ENCODE measurements around the gene LRRN3.

The LRRN3 gene

GRCh38 chr7:111146136-111146535 lies 55.2 kb downstream of the LRRN3 start:
- Mint-ChIP-seq H3K27ac (no peak overlapping the region), H3K4me1 (no peaks in the 10 kb centered on the region), H3K9me3 (no peaks in the 10 kb centered on the region), H3K36me3 (ENCODE audit: low read depth) (no peaks in the 10 kb centered on the region), H3K4me3 (no peak overlapping the region), H3K27me3 (ENCODE audit: low read depth) (no peaks in the 10 kb centered on the region)
- TF ChIP-seq, protein P1, sequence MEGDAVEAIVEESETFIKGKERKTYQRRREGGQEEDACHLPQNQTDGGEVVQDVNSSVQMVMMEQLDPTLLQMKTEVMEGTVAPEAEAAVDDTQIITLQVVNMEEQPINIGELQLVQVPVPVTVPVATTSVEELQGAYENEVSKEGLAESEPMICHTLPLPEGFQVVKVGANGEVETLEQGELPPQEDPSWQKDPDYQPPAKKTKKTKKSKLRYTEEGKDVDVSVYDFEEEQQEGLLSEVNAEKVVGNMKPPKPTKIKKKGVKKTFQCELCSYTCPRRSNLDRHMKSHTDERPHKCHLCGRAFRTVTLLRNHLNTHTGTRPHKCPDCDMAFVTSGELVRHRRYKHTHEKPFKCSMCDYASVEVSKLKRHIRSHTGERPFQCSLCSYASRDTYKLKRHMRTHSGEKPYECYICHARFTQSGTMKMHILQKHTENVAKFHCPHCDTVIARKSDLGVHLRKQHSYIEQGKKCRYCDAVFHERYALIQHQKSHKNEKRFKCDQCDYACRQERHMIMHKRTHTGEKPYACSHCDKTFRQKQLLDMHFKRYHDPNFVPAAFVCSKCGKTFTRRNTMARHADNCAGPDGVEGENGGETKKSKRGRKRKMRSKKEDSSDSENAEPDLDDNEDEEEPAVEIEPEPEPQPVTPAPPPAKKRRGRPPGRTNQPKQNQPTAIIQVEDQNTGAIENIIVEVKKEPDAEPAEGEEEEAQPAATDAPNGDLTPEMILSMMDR (IDR thresholded peaks at IDR 0.05; ENCODE audit: unreplicated experiment in 3 of 3): no peak

GRCh38 chr7:111147708-111148533 lies 57.0 kb downstream of the LRRN3 start:
- Mint-ChIP-seq H3K9me3 (no peaks in the 10 kb centered on the region), H3K27me3 (ENCODE audit: low read depth) (no peaks in the 10 kb centered on the region), H3K4me1 (no peaks in the 10 kb centered on the region), H3K27ac (no peak overlapping the region), H3K36me3 (ENCODE audit: low read depth) (no peaks in the 10 kb centered on the region), H3K4me3 (no peak overlapping the region)
- TF ChIP-seq, protein P1 (IDR thresholded peaks at IDR 0.05; ENCODE audit: unreplicated experiment in 3 of 3): no peak

GRCh38 chr7:111150709-111151108 lies 59.8 kb downstream of the LRRN3 start:
- Mint-ChIP-seq H3K27me3 (ENCODE audit: low read depth) (no peaks in the 10 kb centered on the region), H3K4me3 (no peak overlapping the region), H3K4me1 (no peaks in the 10 kb centered on the region), H3K9me3 (no peaks in the 10 kb centered on the region), H3K27ac (no peak overlapping the region), H3K36me3 (ENCODE audit: low read depth) (no peaks in the 10 kb centered on the region)
- TF ChIP-seq, protein P1 (IDR thresholded peaks at IDR 0.05; ENCODE audit: unreplicated experiment in 3 of 3): no peak

- H3K27ac Mint-ChIP-seq: no peak overlapping the region
- H3K27me3 Mint-ChIP-seq (ENCODE audit: low read depth): no peaks in the 10 kb centered on the region
- TF ChIP-seq, protein P1 (IDR thresholded peaks at IDR 0.05; ENCODE audit: unreplicated experiment in 3 of 3): no peak
- no peak overlapping the region for H3K4me3 Mint-ChIP-seq
- H3K36me3 Mint-ChIP-seq (ENCODE audit: low read depth): no peaks in the 10 kb centered on the region
- no peaks in the 10 kb centered on the region for H3K4me1 Mint-ChIP-seq
- H3K9me3 Mint-ChIP-seq: no peaks in the 10 kb centered on the region
Measured at GRCh38 chr7:111159426-111159825, 68.5 kb downstream of the LRRN3 start.

DNA sequence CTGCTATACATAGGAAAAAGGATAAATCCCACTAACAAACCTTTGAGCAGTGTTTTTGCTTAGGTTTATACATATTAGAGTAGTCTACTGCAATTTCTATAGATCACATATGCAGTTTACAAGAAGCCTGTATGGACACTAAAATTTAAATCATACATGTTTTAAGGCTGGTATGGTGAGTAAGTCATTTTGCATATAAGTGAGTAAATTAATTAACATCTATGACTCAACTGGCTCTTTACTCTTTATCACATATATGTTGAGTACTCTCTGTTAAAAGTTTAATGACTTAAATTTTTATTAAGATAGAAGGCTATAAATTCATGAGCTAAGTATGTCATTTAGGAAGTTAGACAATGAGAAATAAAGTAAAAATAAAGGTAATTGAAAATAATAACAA lies 69.4 kb downstream of the LRRN3 start:
- H3K27me3 Mint-ChIP-seq (ENCODE audit: low read depth): no peaks in the 10 kb centered on the region
- no peaks in the 10 kb centered on the region for H3K36me3 Mint-ChIP-seq (ENCODE audit: low read depth)
- H3K27ac Mint-ChIP-seq: no peak overlapping the region
- H3K4me1 Mint-ChIP-seq: no peaks in the 10 kb centered on the region
- no peaks in the 10 kb centered on the region for H3K9me3 Mint-ChIP-seq
- TF ChIP-seq, protein P1 (IDR thresholded peaks at IDR 0.05; ENCODE audit: unreplicated experiment in 3 of 3): no peak
- no peak overlapping the region for H3K4me3 Mint-ChIP-seq

DNA sequence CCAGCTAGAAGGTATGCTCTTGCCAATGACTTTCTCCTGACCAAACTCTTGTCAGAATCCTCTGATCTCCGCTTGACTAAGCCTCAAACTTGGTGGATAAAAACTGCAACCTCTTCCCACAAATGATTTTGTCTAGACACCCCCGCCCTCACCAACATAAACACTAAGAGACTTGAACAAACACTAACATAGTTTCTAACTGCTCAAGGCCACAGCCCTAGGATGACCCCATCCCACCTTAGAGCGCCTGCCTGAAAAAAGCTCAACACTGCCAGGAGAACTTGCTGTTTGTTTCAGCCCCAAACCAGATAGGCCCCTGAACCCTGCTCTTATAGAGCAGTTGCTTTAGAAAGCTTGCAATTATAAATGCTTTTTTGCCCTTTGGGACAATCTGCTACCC lies 71.8 kb downstream of the LRRN3 start:
- Mint-ChIP-seq H3K4me3 (no peak overlapping the region), H3K27ac (no peak overlapping the region), H3K36me3 (ENCODE audit: low read depth) (no peaks in the 10 kb centered on the region), H3K4me1 (no peaks in the 10 kb centered on the region), H3K9me3 (no peaks in the 10 kb centered on the region), H3K27me3 (ENCODE audit: low read depth) (no peaks in the 10 kb centered on the region)
- TF ChIP-seq, protein P1 (IDR thresholded peaks at IDR 0.05; ENCODE audit: unreplicated experiment in 3 of 3): no peak
